PFSK-1 (cell line): ENCODE measurements around the gene TCF12.

ENCODE experiments used
- FOXP2 ChIP-seq: optimal IDR thresholded peaks from 2 replicates; pipeline ENCODE3; 2011; ENCODE audit warnings: borderline replicate concordance, control low read depth, inconsistent platforms; ENCODE audit not compliant: insufficient read depth; ENCODE audit errors: extremely low read length, extremely low read depth
- POLR2AphosphoS5 ChIP-seq: IDR thresholded peaks from 2 replicates; pipeline ENCODE4 v1.6.1; 2012; ENCODE audit warnings: low read depth, mild to moderate bottlenecking, control low read depth, low read length, moderate library complexity
- REST ChIP-seq, 2 experiments: IDR thresholded peaks; 2 replicates each; pipeline versions ENCODE4 v1.6.1 to v1.8.0; 2011 to 2012; ENCODE audit warnings: low read depth in 2 of 2, low read length in 2 of 2, control low read depth in 1 of 2, inconsistent platforms in 1 of 2, mild to moderate bottlenecking in 1 of 2, moderate library complexity in 1 of 2; ENCODE audit not compliant: insufficient read depth in 1 of 2
- SIN3A ChIP-seq: IDR thresholded peaks from 2 replicates; pipeline ENCODE4 v1.6.1; 2012; ENCODE audit warnings: mild to moderate bottlenecking, low read length, moderate library complexity, borderline replicate concordance; ENCODE audit not compliant: insufficient read depth
- TAF1 ChIP-seq: IDR thresholded peaks from 2 replicates; pipeline ENCODE4 v1.6.1; 2012; ENCODE audit warnings: low read length, control low read depth, borderline replicate concordance; ENCODE audit not compliant: insufficient read depth

Gene TCF12

GRCh38 chr15:57094321-57095257 lies 176.1 kb downstream of the TCF12 start:
- TF ChIP-seq POLR2AphosphoS5 (no peak), REST (IDR thresholded peaks at IDR 0.05; ENCODE audit: insufficient read depth in 1 of 2, low read depth in 2 of 2, low read length in 2 of 2) (no peak), SIN3A (no peak), FOXP2 (no peak)

- no peak for TF ChIP-seq REST (IDR thresholded peaks at IDR 0.05; ENCODE audit: insufficient read depth in 1 of 2, low read depth in 2 of 2, low read length in 2 of 2)
- TF ChIP-seq TAF1, result no peak
- TF ChIP-seq POLR2AphosphoS5, result no peak
- no peak for TF ChIP-seq SIN3A
- TF ChIP-seq FOXP2, result no peak
Measured at GRCh38 chr15:57095896-57096295, 177.5 kb downstream of the TCF12 start.

GRCh38 chr15:57097246-57097645 lies 178.8 kb downstream of the TCF12 start:
- TF ChIP-seq TAF1 (no peak), SIN3A (no peak)

- TF ChIP-seq REST (IDR thresholded peaks at IDR 0.05; ENCODE audit: insufficient read depth in 1 of 2, low read depth in 2 of 2, low read length in 2 of 2) (no peak), FOXP2 (no peak), POLR2AphosphoS5 (no peak), SIN3A (no peak), TAF1 (no peak)
Measured at GRCh38 chr15:57098896-57099295, 180.5 kb downstream of the TCF12 start.

- TF ChIP-seq TAF1, result no peak
- no peak for TF ChIP-seq REST (IDR thresholded peaks at IDR 0.05; ENCODE audit: insufficient read depth in 1 of 2, low read depth in 2 of 2, low read length in 2 of 2)
- TF ChIP-seq SIN3A, result no peak
Measured at GRCh38 chr15:57100136-57100539, 181.7 kb downstream of the TCF12 start.
